GM10266 (cell line): ENCODE data around the gene ETF1.

Experiments
- DNase-seq: peaks from one replicate; pipeline ENCODE4 v3.0.0; 2012; ENCODE audit errors: extremely low spot score
- CTCF ChIP-seq: IDR thresholded peaks from 2 replicates; pipeline ENCODE4 v1.5.1; 2012; ENCODE audit warnings: mild to moderate bottlenecking, low read depth; ENCODE audit not compliant: control insufficient read depth, insufficient read depth; ENCODE audit errors: missing control alignments

The ETF1 gene

GRCh38 chr5:138466125-138466899 lies 76.7 kb downstream of the ETF1 start:
- DNase-seq, result no peak
- TF ChIP-seq CTCF, result no peak

GRCh38 chr5:138465261-138466124 lies 77.5 kb downstream of the ETF1 start, which contains the start of gene EGR1:
EGR1 (plus strand) TSS chr5:138465479; CDS start chr5:138465762, 283 bp downstream.
- TF ChIP-seq CTCF, result no peak
- DNase-seq, result peak; percentile 95

- TF ChIP-seq CTCF, result peak; percentile 37
- DNase-seq, result peak; percentile 97
Observed at GRCh38 chr5:138464388-138465260, 78.4 kb downstream of the ETF1 start.

GRCh38 chr5:138464008-138464387 lies 79.0 kb downstream of the ETF1 start:
- DNase-seq, result peak; percentile 94
- peak; percentile 80 for TF ChIP-seq CTCF

GRCh38 chr5:138463419-138464007 lies 79.5 kb downstream of the ETF1 start:
- no peak for TF ChIP-seq CTCF
- DNase-seq, result no peak

GRCh38 chr5:138461343-138462125 lies 81.5 kb downstream of the ETF1 start:
- no peak for DNase-seq
- no peak for TF ChIP-seq CTCF
